GM19324 (cell line): ENCODE data around the gene SMAD3.

ENCODE experiments used
- ATAC-seq: cut with Tn5 transposase; IDR thresholded peaks from one replicate; pipeline ENCODE4 v1.9.1; 2021; ENCODE audit warnings: mild to moderate bottlenecking, moderate library complexity; ENCODE audit not compliant: unreplicated experiment, low FRiP score

SMAD3 gene

DNA sequence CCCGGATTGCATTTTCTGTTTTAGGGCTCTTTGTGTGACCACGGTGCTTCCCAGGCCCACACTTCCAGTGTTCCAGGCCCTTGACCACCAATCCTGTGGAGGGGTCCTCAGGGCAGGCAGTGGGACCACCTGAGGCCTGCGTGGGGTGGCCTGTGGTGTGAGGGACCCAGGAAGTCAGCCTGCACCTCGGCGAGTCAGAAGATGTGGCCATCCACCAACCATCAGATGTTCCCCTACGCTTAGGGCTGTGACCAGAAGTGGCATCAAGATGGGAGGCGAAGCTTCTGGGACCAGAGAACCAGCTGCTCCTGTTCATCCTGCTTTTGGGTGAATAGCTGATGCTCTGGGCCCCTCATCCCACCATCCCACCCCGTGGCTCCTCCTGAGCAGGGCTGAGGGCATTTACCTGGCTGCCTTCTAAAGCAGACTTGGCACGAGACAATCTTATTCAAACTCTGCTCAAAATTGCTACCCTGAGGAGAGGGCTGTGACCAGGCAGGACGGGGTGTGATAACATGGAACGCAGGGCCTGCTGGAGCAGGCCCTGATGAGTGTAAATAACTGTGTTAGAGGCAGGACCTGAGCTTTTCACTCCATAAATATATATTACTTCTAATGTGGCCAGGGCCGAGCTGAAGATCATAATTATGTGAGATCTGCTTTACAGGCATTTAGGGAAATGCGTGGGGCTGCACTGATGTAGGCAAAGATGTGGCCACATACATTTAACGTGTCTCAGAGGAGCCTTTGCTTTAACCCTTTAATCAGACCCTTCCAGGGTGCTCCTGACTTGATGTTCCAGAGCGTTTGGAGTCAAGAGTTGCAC, 28.8 kb downstream of the SMAD3 start:
- no peak for ATAC-seq

DNA sequence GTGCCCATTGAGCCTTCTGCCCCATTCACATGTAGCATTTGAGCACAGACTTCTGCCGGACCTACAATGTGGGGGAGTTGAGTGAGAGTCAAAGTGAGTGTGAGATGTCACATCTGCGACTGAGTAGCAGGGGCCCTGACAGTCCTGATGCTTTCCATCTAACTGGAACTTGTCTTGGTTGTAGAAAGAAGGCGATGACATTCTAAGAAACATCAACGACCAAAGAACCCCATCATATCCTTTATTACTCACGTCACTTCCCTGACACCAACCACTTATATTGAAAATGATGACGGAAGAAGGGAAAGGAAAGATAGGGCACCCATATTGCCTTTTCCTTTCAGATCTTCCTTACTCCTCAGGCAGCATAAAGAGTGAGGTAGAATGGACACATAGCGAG, 30.5 kb downstream of the SMAD3 start:
- no peak for ATAC-seq

DNA sequence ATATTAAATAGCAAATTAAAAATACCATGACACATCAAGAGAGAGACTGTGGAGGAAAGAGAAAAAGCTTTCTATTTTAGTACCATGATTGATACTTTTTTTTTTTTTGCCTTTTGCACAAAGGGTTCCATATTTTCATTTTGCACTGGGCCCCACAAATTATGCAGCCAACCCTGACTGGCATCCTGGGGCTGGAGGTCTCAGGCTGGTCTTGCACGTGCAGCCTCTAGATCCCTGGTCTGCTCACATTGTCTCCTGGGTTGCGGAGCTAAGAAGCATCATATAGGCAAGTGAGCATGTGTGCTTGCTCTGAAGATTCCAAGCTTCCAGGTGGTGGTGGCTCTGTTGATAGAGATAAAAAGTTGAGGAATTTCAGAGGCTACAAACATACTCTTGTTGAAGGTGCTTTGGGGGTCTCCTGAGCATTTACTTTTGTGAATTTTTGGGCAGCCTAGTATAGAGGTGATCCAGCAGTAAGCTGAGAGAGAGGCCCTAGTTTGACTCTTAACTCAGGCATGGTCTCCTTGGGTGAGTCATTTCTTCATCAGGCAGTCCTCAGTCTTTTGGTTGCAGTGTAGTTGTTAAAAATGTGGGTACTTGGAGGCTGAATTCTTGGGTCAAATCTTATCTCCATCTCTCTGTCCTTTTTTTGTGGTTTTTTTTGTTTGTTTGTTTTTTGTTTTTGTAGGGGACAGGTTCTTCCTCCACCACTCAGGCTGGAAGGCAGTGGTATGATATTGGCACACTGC, 31.3 kb downstream of the SMAD3 start:
- ATAC-seq = no peak

DNA sequence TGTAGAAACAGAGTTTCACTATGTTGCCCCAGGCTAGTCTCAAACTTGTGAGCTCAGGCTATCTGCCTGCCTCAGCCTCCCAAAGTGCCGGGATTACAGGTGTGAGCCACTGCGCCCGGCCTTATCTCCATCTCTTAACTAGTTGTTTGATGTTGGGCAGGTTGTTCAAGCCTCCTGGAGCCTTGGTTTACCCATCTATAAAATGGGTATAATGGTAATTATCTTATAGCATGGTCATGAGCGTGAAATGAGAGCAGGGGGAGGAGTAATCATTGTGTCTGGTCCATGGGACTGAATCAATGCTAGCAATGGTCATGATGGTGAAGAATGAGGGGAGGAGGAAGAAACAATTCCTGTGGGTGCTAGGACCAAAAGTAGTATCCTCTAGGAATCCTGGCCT, 32.0 kb downstream of the SMAD3 start:
- ATAC-seq = no peak

DNA sequence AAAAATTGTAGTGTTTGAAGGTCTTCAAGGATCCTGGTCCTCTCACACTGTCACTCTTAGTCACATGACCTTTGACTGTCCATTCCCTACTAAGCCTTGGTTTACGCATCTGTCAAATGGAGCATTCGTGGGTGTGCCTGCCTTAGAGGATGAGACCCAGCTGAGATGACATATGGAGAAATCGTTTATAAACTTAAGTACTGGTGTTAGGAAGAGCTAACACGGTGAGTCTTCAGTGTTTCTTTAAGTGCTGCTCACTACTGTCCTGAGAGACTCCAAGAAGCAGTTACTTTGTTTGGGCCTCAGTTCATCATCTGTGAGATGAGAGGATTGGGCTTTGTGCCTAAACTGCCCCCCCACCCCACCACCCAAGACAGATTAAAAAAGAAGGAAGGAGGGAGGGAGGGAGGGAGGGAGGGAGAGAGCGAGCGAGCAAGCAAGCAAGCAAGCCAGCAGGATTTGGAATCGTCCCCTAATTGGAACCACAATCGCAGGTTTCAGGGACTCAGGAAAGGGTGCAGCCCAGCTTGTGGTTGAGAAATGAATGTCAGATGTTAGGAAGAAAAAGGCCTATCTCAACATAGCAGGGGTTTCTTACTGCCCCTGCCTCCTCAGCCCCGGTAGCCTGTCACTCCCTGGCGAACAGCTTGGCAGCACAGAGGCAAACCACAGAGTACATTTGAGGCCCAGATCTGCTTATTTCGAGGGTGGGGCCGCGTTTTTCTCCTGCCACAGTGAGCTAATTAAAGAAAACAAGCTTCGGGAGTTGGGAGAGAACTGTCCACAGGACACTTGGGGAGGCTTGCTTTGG, 32.7 kb downstream of the SMAD3 start:
- no peak for ATAC-seq

DNA sequence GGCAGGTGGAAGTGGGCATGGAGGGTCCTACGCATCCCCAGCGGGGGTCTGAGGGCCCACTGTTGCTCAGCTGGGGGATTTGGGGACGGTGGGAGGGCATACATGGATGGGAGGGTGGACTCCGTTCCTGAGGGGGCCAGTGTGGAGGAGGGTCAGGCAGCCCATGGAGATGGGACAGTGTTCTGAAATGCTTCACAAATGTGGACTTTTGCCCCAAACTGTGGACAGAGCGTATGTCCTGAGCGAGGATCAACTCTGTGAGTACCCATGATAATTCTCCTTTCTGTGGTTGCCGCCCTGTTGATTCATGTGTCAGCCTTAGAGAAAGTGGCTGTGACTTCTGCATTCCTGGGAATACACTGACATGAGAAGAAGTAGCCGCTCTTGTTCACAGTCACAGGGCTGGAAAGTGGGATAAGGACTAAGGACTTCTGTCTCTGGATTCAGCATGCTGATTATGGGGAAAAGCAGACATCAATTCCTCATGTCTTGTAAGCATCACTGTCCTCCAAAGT, 33.4 kb downstream of the SMAD3 start:
- ATAC-seq = no peak

DNA sequence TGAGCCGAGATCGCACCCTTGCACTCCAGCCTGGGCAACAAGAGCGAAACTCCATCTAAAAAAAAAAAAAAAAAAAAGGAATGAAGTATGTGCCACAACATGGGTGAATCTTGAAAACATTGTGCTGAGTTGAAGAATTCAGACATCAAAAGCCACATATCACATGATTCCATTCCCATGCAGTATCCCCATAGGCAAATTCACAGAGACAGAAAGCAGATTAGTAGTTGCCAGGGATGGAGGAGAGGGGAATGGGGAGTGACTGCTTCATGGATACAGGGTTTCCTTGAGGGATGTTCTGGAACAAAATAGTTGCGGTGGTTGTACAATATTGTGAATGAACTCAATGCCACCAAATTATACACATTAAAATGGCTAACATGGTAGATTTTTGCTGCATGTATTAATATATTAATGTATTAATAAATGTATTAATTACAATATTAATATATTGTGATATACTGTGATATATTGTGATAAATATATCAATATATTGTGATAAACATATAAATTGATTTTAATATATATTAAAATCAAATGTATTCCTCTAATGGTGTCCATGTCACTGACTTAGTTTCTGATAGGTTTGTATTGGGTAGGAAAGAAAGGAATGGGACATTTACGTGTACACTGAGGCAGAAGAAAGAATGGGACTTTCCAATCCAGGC, 34.9 kb downstream of the SMAD3 start:
- ATAC-seq = no peak

DNA sequence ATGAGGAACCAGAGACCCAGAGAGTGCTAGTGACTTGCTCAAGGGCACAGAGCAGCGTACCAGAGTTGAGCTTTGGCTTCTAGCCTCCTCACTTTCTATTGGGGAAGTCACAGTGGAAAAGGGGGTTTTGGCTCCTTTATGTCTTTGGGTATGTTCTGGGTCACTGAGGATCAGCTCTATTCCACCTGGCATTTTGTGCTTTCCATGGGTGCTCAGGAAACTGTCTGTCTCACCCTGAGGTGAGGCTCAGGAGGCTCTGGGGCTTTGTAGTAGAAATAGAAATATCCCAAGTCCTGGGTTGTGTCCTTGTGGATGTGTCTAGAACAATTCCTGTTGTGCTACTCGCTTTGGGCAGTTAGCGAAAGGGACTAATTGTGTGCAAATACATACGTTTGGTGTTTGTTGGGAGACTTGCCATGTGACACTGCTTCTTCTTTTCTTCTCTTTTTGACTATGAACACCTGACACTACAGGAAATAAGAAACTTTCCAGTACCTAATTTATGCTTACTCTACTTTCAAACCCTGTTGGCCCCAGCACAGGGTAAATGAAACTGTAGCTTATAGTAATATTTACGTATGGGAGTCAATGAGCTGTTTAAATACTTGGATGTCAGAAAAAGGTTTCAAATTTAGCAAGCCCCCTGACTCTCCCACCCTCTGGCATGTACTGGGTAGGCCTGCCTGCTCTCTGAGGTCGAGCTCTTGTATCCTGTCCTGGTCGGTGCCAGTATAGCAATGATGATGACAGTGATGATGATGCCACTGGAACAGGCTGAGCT, 35.6 kb downstream of the SMAD3 start:
- peak; percentile 62 for ATAC-seq

DNA sequence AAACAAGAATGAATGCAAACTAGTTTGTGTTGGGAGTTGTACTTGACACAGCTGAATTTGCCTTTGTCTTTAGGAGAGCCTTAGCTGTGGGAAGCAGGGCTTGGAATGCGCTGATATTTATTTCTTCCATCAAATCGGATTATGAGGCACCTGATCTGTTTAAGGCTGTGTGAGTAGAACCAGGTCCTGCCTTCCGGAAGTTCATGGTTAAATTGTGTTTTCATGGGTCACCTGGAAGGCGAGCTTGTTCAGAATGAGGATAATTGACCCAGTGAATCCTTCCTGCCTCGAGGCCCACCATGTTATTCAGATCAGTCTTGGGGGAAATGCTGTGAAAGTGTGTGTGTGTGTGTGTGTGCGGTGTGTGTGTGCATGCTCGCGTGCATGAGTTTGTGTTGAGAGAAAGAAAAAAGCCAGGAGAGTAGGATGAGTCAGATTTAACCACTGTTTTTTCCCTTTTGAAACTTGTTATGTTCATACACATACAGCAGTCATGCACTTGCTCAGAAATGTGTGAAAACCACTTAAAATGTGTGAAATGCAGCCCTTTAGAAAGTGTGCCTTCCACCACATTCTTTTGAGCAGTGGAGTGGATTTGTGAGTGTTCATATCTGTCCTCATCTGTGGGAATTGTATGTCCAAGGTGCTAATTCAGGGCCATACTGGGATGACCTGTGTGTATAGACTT, 36.7 kb downstream of the SMAD3 start:
- ATAC-seq = peak; percentile 48

DNA sequence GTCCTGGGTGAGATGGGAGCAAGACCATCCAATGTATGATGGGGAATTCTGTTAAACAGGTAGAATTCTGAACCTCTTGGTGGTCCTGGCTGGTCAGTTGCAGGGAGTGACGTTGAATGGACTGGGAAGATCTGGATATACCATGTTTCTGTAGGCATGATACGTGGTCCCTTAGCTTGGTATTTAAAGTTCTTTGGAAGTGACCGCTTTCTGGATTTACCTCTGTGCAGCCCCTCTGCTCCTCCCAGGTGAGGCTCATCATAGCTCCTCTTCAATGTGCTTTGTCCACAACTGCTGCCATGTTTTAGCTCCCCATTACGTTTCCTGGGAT, 37.2 kb downstream of the SMAD3 start:
- no peak for ATAC-seq

DNA sequence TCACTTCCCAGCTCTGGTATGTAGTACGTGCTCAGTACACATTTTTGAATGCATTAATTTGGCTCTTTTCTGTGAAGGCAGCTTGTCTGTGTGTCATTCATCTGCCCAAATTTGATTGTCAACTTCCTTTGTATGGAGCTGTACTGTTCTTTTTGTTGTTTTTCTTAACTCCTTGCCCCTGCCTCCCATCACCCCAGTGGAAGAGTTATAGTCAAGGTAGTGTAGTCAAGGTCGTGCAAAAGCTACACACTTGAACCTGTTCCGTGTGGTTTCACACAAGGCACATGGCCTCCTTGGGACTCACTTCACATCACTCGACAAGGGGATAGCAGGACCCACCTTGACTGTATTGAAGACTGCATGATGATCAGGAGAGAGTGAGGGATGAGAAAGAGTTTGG, 37.6 kb downstream of the SMAD3 start:
- no peak for ATAC-seq

DNA sequence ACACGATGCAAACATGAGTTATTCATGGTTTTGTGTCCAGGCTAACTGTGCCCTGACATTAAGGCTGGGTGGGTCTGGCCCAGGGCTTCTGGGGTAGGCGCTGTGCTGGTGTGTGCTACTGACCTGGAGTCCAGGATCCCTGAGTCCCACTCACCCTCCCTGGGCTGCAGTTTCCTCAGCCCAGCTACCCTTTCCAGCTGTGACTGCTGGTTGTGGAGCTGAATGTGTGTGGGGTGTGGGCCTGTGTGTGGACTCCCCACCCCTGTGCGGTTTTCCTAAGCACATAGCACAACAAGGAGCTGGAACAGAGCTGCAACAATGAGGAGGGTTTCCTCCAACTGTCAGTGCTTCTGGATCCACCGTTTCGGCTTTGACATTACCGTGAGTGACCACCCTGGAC, 38.0 kb downstream of the SMAD3 start:
- ATAC-seq = no peak

DNA sequence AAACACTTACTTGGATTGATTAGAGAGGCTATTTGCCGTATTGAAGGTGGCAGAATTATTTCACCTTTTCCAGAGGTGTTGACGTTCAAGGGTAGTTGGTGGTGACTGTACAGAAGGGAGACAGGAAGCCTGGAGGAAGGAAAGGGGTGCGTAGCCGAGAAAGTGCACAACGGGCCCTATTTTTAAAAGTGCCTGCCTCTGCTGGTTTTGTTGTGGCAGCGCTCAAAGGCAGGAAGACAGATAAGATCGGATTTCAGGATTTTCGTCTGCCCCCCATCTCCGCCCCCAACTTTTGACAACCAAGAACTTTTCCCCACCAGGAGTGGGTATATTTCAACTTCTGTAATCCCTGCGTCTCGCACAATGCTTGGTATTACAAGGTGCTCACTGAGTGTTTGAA, 38.5 kb downstream of the SMAD3 start:
- ATAC-seq = no peak

DNA sequence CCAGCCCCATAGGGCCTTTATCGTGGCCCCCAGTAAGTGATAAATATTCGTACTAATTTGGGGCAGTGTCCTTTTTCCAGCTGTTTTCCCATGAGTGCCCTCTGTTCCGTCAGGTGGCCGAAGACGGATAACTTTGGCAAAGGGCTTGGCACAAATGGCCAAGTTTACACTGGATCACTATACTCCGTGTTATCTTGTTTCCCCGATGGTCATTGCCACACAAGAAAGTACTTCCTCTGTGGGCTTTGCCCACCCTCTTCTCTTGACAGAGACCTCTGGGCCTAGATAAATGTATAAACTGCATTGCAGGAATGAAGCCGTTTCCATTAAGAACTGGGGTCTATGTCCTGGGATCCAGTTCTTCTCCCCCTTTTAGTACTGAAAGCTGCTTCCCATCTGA, 39.1 kb downstream of the SMAD3 start:
- ATAC-seq = no peak

DNA sequence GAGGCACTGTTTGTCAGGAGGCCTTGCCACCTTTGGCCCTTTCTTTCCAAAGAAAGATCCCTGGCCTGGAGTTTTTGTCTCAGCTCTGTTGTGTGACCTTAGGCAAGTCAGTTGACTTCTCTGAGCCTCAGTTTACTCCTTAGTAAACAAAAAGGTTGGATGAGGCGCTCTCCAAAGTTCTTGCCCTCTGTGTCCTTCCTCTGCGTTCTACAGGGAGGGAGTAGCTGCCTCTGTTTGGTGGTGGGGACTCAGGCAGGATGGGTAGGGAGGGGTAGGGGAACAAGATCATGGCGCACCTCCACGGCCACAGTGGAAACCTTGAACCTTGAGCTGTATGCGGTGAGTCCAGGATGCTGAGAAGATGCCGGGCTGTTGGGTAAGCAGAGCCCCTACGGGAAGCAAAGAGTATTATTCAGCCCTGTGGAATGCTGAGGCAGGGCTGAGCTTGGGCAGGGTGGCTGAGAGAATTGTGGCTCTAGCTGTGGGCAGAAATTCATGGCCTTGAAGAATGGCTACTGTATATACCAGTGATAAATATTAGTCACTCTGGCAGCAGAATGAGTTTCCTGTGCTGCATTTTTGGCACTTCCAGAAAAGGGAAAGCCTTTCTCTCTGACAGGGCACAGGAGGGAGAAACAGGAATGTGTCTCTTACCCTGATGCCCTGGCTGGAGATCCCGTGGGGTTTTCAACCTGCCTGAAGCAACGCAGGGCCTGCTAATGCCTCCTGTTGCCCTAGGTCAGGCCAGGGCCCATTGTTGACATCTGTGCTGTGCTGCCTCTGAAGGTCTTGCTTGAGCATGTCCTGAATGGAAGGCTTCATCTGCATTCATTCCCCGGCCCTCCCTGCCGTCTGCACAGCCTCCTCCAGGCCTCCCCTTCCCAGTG, 39.9 kb downstream of the SMAD3 start:
- no peak for ATAC-seq

DNA sequence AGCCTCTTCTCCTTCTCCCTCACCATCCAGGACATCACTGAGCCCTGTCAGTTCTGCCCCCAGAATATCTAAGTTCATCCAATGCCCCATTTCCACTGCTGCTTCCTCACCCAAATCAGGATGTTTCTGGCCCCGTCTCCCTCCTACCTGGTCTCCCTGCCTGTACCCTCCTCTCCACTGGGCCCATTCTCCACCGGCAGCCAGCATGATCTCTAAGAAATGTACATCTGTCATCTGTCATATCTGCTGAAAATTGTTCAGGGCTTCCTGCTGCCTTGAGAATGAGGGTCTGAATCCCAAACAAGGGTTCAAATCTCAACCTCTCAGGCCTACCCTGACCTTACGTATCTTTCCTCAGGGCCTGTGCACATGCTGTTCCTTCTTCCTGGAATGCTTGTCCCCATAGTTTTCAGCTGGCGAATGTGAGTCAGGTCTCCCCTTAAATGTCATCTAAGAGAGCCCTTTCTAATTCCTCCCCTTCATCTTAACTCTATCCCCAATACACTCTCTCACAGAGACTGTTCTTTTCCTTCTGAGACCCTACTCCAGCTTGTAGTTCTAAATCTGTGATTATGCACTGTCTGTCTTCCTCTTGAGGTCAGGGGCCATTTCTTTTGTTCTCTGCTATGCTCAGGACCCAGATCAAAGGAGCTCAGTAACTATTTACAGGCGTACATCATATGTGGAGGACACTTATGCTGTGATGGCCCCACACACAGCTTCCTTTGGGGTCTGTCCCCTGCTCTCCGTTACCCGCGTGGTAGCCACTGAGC, 40.8 kb downstream of the SMAD3 start:
- no peak for ATAC-seq

DNA sequence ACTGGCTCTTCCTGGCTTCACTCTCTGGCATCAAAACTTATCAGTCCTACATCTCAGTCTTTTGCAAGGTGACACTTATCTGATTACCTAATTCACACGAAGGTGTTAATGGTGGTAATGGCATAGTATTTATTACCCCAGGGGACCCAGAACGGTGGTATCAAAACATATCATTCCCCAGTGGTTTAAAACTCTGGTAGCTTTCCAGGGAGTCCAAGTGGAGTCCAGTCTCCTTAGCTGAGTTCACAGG, 41.3 kb downstream of the SMAD3 start:
- ATAC-seq = no peak
